NCI-H128 (cell line): ENCODE results near the gene PSD4.

ENCODE experiments used
- DNase-seq: peaks from one replicate; lab custom pipeline; 2025; ENCODE audit not compliant: unreplicated experiment; lab: John Stamatoyannopoulos, UW

Gene PSD4

GRCh38 chr2:113167115-113167932 lies 6.4 kb upstream of the PSD4 start:
- DNase-seq = no peak

GRCh38 chr2:113167962-113168340 lies 5.8 kb upstream of the PSD4 start:
- no peak for DNase-seq

GRCh38 chr2:113169002-113169530 lies 4.7 kb upstream of the PSD4 start:
- no peak for DNase-seq

- no peak for DNase-seq
Observed at GRCh38 chr2:113169586-113169985, 4.2 kb upstream of the PSD4 start.

GRCh38 chr2:113171334-113172075 lies 2.3 kb upstream of the PSD4 start:
- DNase-seq = no peak

- DNase-seq = no peak
Observed at GRCh38 chr2:113172721-113173541, 840 bp upstream of the PSD4 start.

- no peak for DNase-seq
Observed at GRCh38 chr2:113174376-113174750, 592 bp downstream of the PSD4 start.

GRCh38 chr2:113175042-113175628 lies 1.4 kb downstream of the PSD4 start:
- no peak for DNase-seq

- DNase-seq = no peak
Observed at GRCh38 chr2:113175736-113176695, 2.2 kb downstream of the PSD4 start.

- no peak for DNase-seq
Observed at GRCh38 chr2:113176696-113177355, 3.1 kb downstream of the PSD4 start.

- no peak for DNase-seq
Observed at GRCh38 chr2:113178069-113178746, 4.4 kb downstream of the PSD4 start.

- DNase-seq = no peak
Observed at GRCh38 chr2:113178891-113179290, 5.1 kb downstream of the PSD4 start.

GRCh38 chr2:113179446-113180045 lies 5.8 kb downstream of the PSD4 start:
- no peak for DNase-seq

GRCh38 chr2:113180131-113180946 lies 6.6 kb downstream of the PSD4 start:
- no peak for DNase-seq

GRCh38 chr2:113181258-113182051 lies 7.7 kb downstream of the PSD4 start:
- no peak for DNase-seq

GRCh38 chr2:113182471-113183260 lies 8.9 kb downstream of the PSD4 start:
- no peak for DNase-seq
